GM12891 (cell line): ENCODE data around the gene TH.

Source experiments
- POLR2A ChIP-seq: IDR thresholded peaks from 2 replicates; pipeline ENCODE4 v1.6.1; 2011; ENCODE audit warnings: low read depth, low read length, control low read depth
- POLR2AphosphoS5 ChIP-seq: IDR thresholded peaks from 2 replicates; pipeline ENCODE4 v1.6.1; 2011; ENCODE audit warnings: low read depth, low read length, control low read depth
- POU2F2 ChIP-seq: IDR thresholded peaks from 2 replicates; pipeline ENCODE4 v1.6.1; 2011; ENCODE audit warnings: low read depth, mild to moderate bottlenecking, control low read depth, low read length, moderate library complexity
- TAF1 ChIP-seq: IDR thresholded peaks from 2 replicates; pipeline ENCODE4 v1.6.1; 2011; ENCODE audit warnings: low read depth, low read length, control low read depth

DNA sequence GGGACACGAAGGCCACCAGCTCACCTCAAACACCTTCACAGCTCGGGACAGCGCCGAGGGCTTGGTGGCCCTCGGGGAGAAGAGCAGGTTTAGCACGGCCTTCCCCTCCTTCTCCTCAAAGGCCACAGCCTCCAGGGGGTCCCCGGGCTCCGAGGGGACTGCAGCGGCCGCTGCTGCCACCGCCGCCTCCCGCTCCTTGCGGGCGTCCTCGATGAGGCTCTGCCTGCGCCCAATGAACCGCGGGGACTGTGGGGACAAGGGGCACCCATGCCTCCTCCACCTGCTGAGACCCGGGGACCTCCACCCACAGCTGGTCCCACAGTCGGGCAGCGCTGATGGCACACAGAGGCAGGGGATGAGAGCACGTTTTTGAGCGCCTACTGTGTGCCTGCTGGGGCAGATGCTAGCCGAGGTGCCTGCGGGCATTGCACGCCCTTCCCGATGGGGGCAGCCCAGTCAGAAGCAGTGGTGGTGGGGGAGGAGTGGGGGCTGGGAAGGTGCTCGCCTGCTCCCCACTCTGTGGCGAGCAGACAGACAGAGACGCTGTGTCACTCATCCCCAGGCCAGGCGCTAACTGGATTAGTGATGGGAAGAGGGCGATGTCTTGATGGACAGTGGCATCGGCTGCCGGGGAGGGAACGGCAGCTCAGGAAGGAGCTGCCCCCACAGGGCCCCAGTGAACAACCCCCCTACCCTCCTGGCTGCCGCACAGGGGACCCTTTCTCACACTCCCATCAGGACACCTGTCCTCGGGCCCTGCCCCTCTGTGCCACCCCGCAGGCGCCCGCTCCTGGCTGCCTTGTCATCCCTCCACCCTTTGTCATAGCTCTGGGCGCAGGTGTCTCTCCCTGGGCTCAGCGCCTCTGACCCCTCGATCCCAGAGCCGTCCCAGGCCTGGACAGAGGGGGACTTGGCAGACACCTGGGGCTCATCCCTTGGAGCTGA, 1.7 kb downstream of the TH start:
- TF ChIP-seq POLR2AphosphoS5 (no peak), POLR2A (no peak), TAF1 (no peak), POU2F2 (no peak)
